ENCODE measurements around the gene LHX2.

Gene LHX2

GRCh38 chr9:124068251-124068650 is 56.7 kb downstream of the LHX2 start:
- DNase-seq, result no peak

GRCh38 chr9:124074746-124075145 is 63.2 kb downstream of the LHX2 start:
- DNase-seq, result no peak

GRCh38 chr9:124075761-124076160 is 64.2 kb downstream of the LHX2 start:
- DNase-seq, result no peak

DNA sequence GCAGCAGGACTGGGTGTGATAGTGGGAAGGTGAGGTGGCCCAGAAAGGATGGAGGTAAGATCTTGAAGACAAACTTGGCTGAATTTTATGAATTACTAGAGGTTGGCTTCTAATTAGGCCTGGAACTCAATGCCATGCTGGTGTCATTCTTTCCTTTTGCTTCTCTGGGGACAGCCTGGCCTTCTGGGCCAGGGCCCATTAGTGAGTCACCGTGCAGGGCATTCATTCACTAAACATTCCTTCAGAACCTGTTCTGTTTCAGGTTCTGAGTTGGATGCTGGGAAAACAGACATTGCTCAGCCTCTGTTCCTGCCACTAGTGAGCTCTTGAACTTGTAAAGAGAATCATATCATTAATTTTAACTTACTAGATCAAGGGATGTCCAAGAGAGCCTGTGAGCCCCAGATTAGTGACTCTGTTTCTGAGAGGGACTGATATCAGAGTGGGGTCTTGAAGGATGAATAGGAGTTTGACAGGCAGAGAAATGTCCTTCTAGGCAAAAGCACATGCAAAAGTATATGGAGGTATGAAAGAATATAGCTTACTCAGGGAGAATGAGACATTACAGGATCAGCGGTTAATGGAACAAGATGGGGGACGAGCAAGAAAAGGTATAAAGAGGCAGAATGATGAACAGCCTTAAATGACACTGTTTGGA is 66.5 kb downstream of the LHX2 start:
- no peak for DNase-seq

- peak; percentile 58 for DNase-seq
Observed at GRCh38 chr9:124078641-124079040, 67.1 kb downstream of the LHX2 start.

GRCh38 chr9:124079176-124079925 is 67.8 kb downstream of the LHX2 start:
- DNase-seq, result peak; percentile 82

DNA sequence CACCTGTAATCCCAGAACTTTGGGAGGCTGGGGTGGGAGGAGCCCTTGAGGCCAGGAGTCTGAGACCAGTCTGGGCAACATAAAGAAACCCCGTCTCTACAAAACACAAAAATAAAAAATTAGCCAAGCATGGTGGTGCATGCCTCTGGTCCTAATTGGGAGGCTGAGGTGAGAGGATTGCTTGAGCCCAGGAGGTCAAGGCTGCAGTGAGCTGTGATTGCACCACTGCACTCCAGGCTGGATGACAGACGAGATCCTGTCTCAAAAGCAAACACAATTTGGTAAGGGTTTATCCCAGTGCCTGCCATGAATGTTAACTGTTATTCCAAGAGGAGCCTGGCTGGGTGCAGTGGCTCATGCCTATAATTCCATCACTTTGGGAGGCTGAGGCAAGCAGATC is 71.1 kb downstream of the LHX2 start:
- no peak for DNase-seq

Data from fibroblast of skin of abdomen (primary cell).